K562 (cell line): Measurements from ENCODE around the gene ADPRH. TPM values are rescaled to one million over a fixed set of nuclear protein-coding genes. Genes with fewer than 3 reads are reported as not detected.

ENCODE experiments used
- BRD4 ChIP-seq: fragments of 200-600 bp; sonication (generic); IDR thresholded peaks from 2 replicates; pipeline ENCODE4 v1.6.1; 2017; ENCODE audit warnings: inconsistent platforms
- ESRRB ChIP-seq: fragments of 250-450 bp; sonication (Bioruptor Pico); IDR thresholded peaks from 2 replicates; pipeline ENCODE4 v1.5.0; 2020; ENCODE audit warnings: mild to moderate bottlenecking, moderate library complexity, borderline replicate concordance
- HNRNPUL1 ChIP-seq: fragments of 200-400 bp; formaldehyde crosslinking; IDR thresholded peaks from 2 replicates; pipeline ENCODE4 v1.6.1; 2017; ENCODE audit warnings: low read length
- JUND ChIP-seq, 2 experiments: IDR thresholded peaks; 2 replicates in 1 of 2; 3 replicates in 1 of 2; pipeline ENCODE4 v1.6.1; 2011; ENCODE audit warnings: borderline replicate concordance in 2 of 2, low read depth in 2 of 2, low read length in 2 of 2, improper control_type of control experiment in 1 of 2, missing biosample characterization in 1 of 2, missing genetic modification characterization in 1 of 2, missing genetic modification reagents in 1 of 2
- LCOR ChIP-seq: sonication (generic); formaldehyde crosslinking; IDR thresholded peaks from 2 replicates; pipeline ENCODE4 v1.8.0; 2022; ENCODE audit warnings: mild to moderate bottlenecking, missing genetic modification reagents
- TOE1 ChIP-seq, 2 experiments: fragments of 450-650 bp in 1 of 2; sonication (generic) in 1 of 2; formaldehyde crosslinking in 1 of 2; IDR thresholded peaks; 2 replicates each; pipeline versions ENCODE4 v1.7.1 to v1.8.0; 2016 to 2022; ENCODE audit warnings: borderline replicate concordance in 2 of 2, mild to moderate bottlenecking in 2 of 2, antibody characterized with exemption in 1 of 2, inconsistent platforms in 1 of 2, low read depth in 1 of 2, missing genetic modification reagents in 1 of 2, moderate library complexity in 1 of 2
- ZFX ChIP-seq: sonication (generic); formaldehyde crosslinking; IDR thresholded peaks from 2 replicates; pipeline ENCODE4 v1.8.0; 2022; ENCODE audit warnings: mild to moderate bottlenecking, missing genetic modification reagents, moderate library complexity
- ZNF311 ChIP-seq: fragments of 250-450 bp; sonication (Bioruptor Pico); IDR thresholded peaks from 2 replicates; pipeline ENCODE4 v1.4.0; 2020; ENCODE audit warnings: mild to moderate bottlenecking, moderate library complexity
- ZNF75A ChIP-seq: fragments of 450-650 bp; formaldehyde crosslinking; IDR thresholded peaks from 2 replicates; pipeline ENCODE4 v1.4.0; 2020; ENCODE audit warnings: mild to moderate bottlenecking
- polyA plus RNA-seq, 8 experiments: library from polyadenylated mRNA; depleted of rRNA in 4 of 8; stranded (reverse) in 5 of 8; unstranded in 3 of 8; fragments of >200 nt; fragmentation: Nextera tagmentation in 2 of 8; fragmentation: Illumina TruSeq in 1 of 8; extraction: Ambion mirVana in 2 of 8; extraction: Trizol in 1 of 8; gene quantifications; 2 replicates each; pipeline versions ENCODE4 v1.2.1 to v1.2.3, GENCODE V29; 2011 to 2014; ENCODE audit warnings: inconsistent platforms in 1 of 8, missing spikeins in 1 of 8
- total RNA-seq, 7 experiments: library from RNA; depleted of rRNA in 6 of 7; stranded (reverse); fragments of >200 nt in 6 of 7; fragmentation: Illumina TruSeq in 2 of 7; extraction: Trizol in 2 of 7; gene quantifications; 2 replicates each; pipeline versions ENCODE4 v1.2.1 to v1.2.3, GENCODE V29; 2011 to 2021; ENCODE audit warnings: low replicate concordance in 1 of 7
- TF ChIP-seq, protein P1 (sequence below): fragments of 250-450 bp; sonication (Bioruptor Pico); IDR thresholded peaks from 2 replicates; pipeline ENCODE4 v1.8.0; 2021; ENCODE audit warnings: moderate library complexity, mild to moderate bottlenecking, inconsistent platforms
- TF ChIP-seq, protein P2 (sequence below): fragments of 450-650 bp; IDR thresholded peaks from 2 replicates; pipeline ENCODE4 v1.6.1; 2016; ENCODE audit warnings: mild to moderate bottlenecking, moderate library complexity
- TF ChIP-seq, protein P3 (sequence below): fragments of 250-450 bp; sonication (Bioruptor Pico); IDR thresholded peaks from 2 replicates; pipeline ENCODE4 v1.8.0; 2021; ENCODE audit warnings: moderate library complexity, mild to moderate bottlenecking, inconsistent platforms

The ADPRH gene
- total and polyA plus RNA-seq, 9 of the 15 experiments (the other 6 are each of a cell fraction or from before 2014, with no cell fraction given): 0.01 to 1.4 (median 0.65) TPM

DNA sequence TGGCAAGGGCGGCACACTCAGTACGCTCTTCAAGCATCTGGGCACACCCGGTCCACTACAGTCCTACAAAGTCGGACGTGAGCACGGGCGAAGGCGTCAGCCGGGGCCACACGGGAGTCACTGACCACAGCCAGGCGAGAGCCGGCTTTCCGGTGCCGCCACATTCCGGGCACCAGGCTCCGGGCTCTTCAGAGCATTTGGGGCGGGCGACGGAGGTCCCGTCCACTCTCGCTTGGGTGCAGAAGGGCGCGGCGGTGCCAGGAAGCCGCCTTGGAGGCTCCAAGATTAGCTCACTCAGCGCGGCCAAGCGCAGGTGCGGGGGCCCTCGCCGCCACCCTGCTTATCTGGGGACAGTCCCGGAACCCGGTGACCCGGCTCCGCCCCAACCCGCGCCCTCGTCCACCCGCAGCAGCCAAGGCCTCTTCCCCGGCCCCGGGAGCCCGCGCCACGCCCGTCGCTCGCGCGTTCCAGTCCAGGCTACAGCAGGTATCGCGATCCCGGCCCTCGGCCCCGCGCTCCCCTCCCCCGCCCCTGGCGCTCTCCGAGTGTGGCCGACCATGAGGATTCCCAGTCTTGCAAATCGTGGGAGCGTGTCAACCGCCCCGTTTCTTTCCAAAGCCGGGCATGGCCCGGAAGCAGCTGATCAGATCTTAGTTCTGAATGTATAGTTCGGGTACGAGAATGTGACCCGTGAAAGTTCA is at the start of gene ADPRH (continued):
- TF ChIP-seq, protein P1, sequence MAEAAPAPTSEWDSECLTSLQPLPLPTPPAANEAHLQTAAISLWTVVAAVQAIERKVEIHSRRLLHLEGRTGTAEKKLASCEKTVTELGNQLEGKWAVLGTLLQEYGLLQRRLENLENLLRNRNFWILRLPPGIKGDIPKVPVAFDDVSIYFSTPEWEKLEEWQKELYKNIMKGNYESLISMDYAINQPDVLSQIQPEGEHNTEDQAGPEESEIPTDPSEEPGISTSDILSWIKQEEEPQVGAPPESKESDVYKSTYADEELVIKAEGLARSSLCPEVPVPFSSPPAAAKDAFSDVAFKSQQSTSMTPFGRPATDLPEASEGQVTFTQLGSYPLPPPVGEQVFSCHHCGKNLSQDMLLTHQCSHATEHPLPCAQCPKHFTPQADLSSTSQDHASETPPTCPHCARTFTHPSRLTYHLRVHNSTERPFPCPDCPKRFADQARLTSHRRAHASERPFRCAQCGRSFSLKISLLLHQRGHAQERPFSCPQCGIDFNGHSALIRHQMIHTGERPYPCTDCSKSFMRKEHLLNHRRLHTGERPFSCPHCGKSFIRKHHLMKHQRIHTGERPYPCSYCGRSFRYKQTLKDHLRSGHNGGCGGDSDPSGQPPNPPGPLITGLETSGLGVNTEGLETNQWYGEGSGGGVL (CRISPR knock-in tag): no peak
- no peak for TF ChIP-seq ZNF311 (CRISPR knock-in tag)
- TF ChIP-seq JUND (IDR thresholded peaks at IDR 0.05; ENCODE audit: borderline replicate concordance, low read depth, low read length): no peak
- TF ChIP-seq JUND (tag; IDR thresholded peaks at IDR 0.05; ENCODE audit: borderline replicate concordance, low read depth, low read length): no peak; the same call in 2 of the 3 replicates
- TF ChIP-seq ESRRB (CRISPR knock-in tag): no peak
- no peak for TF ChIP-seq BRD4
- TF ChIP-seq, protein P2, sequence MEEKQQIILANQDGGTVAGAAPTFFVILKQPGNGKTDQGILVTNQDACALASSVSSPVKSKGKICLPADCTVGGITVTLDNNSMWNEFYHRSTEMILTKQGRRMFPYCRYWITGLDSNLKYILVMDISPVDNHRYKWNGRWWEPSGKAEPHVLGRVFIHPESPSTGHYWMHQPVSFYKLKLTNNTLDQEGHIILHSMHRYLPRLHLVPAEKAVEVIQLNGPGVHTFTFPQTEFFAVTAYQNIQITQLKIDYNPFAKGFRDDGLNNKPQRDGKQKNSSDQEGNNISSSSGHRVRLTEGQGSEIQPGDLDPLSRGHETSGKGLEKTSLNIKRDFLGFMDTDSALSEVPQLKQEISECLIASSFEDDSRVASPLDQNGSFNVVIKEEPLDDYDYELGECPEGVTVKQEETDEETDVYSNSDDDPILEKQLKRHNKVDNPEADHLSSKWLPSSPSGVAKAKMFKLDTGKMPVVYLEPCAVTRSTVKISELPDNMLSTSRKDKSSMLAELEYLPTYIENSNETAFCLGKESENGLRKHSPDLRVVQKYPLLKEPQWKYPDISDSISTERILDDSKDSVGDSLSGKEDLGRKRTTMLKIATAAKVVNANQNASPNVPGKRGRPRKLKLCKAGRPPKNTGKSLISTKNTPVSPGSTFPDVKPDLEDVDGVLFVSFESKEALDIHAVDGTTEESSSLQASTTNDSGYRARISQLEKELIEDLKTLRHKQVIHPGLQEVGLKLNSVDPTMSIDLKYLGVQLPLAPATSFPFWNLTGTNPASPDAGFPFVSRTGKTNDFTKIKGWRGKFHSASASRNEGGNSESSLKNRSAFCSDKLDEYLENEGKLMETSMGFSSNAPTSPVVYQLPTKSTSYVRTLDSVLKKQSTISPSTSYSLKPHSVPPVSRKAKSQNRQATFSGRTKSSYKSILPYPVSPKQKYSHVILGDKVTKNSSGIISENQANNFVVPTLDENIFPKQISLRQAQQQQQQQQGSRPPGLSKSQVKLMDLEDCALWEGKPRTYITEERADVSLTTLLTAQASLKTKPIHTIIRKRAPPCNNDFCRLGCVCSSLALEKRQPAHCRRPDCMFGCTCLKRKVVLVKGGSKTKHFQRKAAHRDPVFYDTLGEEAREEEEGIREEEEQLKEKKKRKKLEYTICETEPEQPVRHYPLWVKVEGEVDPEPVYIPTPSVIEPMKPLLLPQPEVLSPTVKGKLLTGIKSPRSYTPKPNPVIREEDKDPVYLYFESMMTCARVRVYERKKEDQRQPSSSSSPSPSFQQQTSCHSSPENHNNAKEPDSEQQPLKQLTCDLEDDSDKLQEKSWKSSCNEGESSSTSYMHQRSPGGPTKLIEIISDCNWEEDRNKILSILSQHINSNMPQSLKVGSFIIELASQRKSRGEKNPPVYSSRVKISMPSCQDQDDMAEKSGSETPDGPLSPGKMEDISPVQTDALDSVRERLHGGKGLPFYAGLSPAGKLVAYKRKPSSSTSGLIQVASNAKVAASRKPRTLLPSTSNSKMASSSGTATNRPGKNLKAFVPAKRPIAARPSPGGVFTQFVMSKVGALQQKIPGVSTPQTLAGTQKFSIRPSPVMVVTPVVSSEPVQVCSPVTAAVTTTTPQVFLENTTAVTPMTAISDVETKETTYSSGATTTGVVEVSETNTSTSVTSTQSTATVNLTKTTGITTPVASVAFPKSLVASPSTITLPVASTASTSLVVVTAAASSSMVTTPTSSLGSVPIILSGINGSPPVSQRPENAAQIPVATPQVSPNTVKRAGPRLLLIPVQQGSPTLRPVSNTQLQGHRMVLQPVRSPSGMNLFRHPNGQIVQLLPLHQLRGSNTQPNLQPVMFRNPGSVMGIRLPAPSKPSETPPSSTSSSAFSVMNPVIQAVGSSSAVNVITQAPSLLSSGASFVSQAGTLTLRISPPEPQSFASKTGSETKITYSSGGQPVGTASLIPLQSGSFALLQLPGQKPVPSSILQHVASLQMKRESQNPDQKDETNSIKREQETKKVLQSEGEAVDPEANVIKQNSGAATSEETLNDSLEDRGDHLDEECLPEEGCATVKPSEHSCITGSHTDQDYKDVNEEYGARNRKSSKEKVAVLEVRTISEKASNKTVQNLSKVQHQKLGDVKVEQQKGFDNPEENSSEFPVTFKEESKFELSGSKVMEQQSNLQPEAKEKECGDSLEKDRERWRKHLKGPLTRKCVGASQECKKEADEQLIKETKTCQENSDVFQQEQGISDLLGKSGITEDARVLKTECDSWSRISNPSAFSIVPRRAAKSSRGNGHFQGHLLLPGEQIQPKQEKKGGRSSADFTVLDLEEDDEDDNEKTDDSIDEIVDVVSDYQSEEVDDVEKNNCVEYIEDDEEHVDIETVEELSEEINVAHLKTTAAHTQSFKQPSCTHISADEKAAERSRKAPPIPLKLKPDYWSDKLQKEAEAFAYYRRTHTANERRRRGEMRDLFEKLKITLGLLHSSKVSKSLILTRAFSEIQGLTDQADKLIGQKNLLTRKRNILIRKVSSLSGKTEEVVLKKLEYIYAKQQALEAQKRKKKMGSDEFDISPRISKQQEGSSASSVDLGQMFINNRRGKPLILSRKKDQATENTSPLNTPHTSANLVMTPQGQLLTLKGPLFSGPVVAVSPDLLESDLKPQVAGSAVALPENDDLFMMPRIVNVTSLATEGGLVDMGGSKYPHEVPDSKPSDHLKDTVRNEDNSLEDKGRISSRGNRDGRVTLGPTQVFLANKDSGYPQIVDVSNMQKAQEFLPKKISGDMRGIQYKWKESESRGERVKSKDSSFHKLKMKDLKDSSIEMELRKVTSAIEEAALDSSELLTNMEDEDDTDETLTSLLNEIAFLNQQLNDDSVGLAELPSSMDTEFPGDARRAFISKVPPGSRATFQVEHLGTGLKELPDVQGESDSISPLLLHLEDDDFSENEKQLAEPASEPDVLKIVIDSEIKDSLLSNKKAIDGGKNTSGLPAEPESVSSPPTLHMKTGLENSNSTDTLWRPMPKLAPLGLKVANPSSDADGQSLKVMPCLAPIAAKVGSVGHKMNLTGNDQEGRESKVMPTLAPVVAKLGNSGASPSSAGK: peak; percentile 61
- no peak for TF ChIP-seq LCOR
- TF ChIP-seq ZFX (CRISPR knock-in tag): peak; percentile 72
- TF ChIP-seq, protein P3, sequence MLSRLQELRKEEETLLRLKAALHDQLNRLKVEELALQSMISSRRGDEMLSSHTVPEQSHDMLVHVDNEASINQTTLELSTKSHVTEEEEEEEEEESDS: no peak
- no peak for TF ChIP-seq TOE1 (IDR thresholded peaks at IDR 0.05; ENCODE audit: borderline replicate concordance)
- TF ChIP-seq TOE1 (CRISPR knock-in tag; IDR thresholded peaks at IDR 0.05; ENCODE audit: borderline replicate concordance, low read depth): no peak
- no peak for TF ChIP-seq ZNF75A (CRISPR knock-in tag)
- TF ChIP-seq HNRNPUL1: no peak
